BLaER1 (cell line): ENCODE measurements around the gene PLXNA4.
A peak's percentile ranks its signal among the peaks of the same experiment; 100 is the strongest.

ENCODE experiments used
- H3K27ac ChIP-seq: shearing (Covaris generic); formaldehyde crosslinking; 2 replicates; pipeline ENCODE4 v1.8.1; 2022
- H3K27me3 ChIP-seq: shearing (Covaris generic); formaldehyde crosslinking; 2 replicates; pipeline ENCODE4 v1.8.1; 2022
- H3K36me3 ChIP-seq: shearing (Covaris generic); formaldehyde crosslinking; 2 replicates; pipeline ENCODE4 v1.8.1; 2022
- H3K4me1 ChIP-seq: shearing (Covaris generic); formaldehyde crosslinking; 2 replicates; pipeline ENCODE4 v1.8.1; 2022
- H3K4me2 ChIP-seq: shearing (Covaris generic); formaldehyde crosslinking; 2 replicates; pipeline ENCODE4 v1.8.1; 2022
- H3K4me3 ChIP-seq: shearing (Covaris generic); formaldehyde crosslinking; 2 replicates; pipeline ENCODE4 v1.8.1; 2022
- H3K9ac ChIP-seq: shearing (Covaris generic); formaldehyde crosslinking; 2 replicates; pipeline ENCODE4 v1.8.1; 2022
- H3K9me3 ChIP-seq: shearing (Covaris generic); formaldehyde crosslinking; 2 replicates; pipeline ENCODE4 v1.8.1; 2022
- H4K20me1 ChIP-seq: shearing (Covaris generic); formaldehyde crosslinking; 2 replicates; pipeline ENCODE4 v1.8.1; 2022
- Cebpa-rat ChIP-seq: shearing (Covaris generic); IDR thresholded peaks from 2 replicates; pipeline ENCODE4 v1.8.1; 2022

The PLXNA4 gene

GRCh38 chr7:132084776-132085388 is 491.4 kb downstream of the PLXNA4 start:
- Histone ChIP-seq H3K4me2 (no peak overlapping the region), H3K9me3 (no peaks in the 10 kb centered on the region), H3K36me3 (no peaks in the 10 kb centered on the region)

DNA sequence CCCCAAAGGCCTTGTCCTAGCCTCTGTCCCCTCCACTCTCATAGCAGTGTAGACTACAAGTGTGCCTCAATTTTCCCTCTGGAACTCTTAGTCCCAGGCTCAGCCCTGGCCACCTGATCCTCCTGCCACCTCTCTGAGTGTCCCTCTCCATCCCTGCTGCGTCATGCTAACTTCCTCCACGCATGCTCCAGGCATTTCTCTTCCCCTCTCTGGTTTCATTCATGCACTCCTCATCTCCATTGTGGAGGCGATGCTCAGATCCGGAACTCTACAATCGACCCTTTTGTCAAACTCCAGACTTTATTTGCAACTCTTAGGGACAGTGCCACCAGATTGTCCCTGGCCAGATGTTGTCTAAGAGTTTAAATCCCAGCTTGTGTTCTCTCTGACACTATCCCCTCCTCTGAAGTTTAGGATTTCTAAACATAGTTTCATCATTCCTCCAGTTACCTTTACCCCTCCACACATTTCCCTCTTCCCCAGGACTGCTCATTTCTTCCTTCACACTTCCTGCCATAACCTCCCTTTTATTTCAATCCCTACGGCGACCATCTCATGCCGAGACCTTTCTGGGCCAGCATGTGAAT is 492.6 kb downstream of the PLXNA4 start:
- no peaks in the 10 kb centered on the region for H3K36me3 ChIP-seq
- no peak overlapping the region for H3K9ac ChIP-seq
- peaks cover 26% of the 10 kb centered on the region for H3K4me1 ChIP-seq
- no peak overlapping the region for H3K27ac ChIP-seq
- H3K9me3 ChIP-seq = no peaks in the 10 kb centered on the region
- no peaks in the 10 kb centered on the region for H4K20me1 ChIP-seq
- no peak overlapping the region for H3K4me2 ChIP-seq
- H3K27me3 ChIP-seq = no peaks in the 10 kb centered on the region
- H3K4me3 ChIP-seq = no peak overlapping the region
- TF ChIP-seq Cebpa-rat = no peak

More at GRCh38 chr7:132084776-132085388, 491.4 kb downstream of the PLXNA4 start:
- no peak overlapping the region for H3K9ac ChIP-seq
- H3K4me3 ChIP-seq = no peak overlapping the region
- no peak for TF ChIP-seq Cebpa-rat
- no peaks in the 10 kb centered on the region for H4K20me1 ChIP-seq
- peaks cover 17% of the 10 kb centered on the region for H3K4me1 ChIP-seq
- no peaks in the 10 kb centered on the region for H3K27me3 ChIP-seq
- no peak overlapping the region for H3K27ac ChIP-seq

- no peak overlapping the region for H3K27ac ChIP-seq
- peaks cover 26% of the 10 kb centered on the region for H3K4me1 ChIP-seq
- no peaks in the 10 kb centered on the region for H3K9me3 ChIP-seq
- no peak overlapping the region for H3K4me2 ChIP-seq
- H3K4me3 ChIP-seq = no peak overlapping the region
- H3K27me3 ChIP-seq = no peaks in the 10 kb centered on the region
- TF ChIP-seq Cebpa-rat = no peak
- H4K20me1 ChIP-seq = no peaks in the 10 kb centered on the region
- H3K9ac ChIP-seq = no peak overlapping the region
- no peaks in the 10 kb centered on the region for H3K36me3 ChIP-seq
Observed at GRCh38 chr7:132083126-132083525, 493.1 kb downstream of the PLXNA4 start.

- TF ChIP-seq Cebpa-rat = no peak
- H3K4me3 ChIP-seq = no peak overlapping the region
- H3K9ac ChIP-seq = no peak overlapping the region
- H3K9me3 ChIP-seq = no peaks in the 10 kb centered on the region
- no peaks in the 10 kb centered on the region for H3K27me3 ChIP-seq
- H3K27ac ChIP-seq = no peak overlapping the region
- no peak overlapping the region for H3K4me2 ChIP-seq
- H3K36me3 ChIP-seq = no peaks in the 10 kb centered on the region
- no peaks in the 10 kb centered on the region for H4K20me1 ChIP-seq
- H3K4me1 ChIP-seq = peaks cover 26% of the 10 kb centered on the region
Observed at GRCh38 chr7:132082394-132082793, 493.9 kb downstream of the PLXNA4 start.

GRCh38 chr7:132081686-132082085 is 494.6 kb downstream of the PLXNA4 start:
- no peaks in the 10 kb centered on the region for H3K36me3 ChIP-seq
- H3K4me1 ChIP-seq = peaks cover 26% of the 10 kb centered on the region
- no peak overlapping the region; the same call in 1 of the 2 replicates for H3K4me2 ChIP-seq
- H3K9me3 ChIP-seq = no peaks in the 10 kb centered on the region
- no peaks in the 10 kb centered on the region for H3K27me3 ChIP-seq
- H4K20me1 ChIP-seq = no peaks in the 10 kb centered on the region
- H3K4me3 ChIP-seq = no peak overlapping the region
- TF ChIP-seq Cebpa-rat = no peak
- H3K27ac ChIP-seq = no peak overlapping the region
- no peak overlapping the region for H3K9ac ChIP-seq

DNA sequence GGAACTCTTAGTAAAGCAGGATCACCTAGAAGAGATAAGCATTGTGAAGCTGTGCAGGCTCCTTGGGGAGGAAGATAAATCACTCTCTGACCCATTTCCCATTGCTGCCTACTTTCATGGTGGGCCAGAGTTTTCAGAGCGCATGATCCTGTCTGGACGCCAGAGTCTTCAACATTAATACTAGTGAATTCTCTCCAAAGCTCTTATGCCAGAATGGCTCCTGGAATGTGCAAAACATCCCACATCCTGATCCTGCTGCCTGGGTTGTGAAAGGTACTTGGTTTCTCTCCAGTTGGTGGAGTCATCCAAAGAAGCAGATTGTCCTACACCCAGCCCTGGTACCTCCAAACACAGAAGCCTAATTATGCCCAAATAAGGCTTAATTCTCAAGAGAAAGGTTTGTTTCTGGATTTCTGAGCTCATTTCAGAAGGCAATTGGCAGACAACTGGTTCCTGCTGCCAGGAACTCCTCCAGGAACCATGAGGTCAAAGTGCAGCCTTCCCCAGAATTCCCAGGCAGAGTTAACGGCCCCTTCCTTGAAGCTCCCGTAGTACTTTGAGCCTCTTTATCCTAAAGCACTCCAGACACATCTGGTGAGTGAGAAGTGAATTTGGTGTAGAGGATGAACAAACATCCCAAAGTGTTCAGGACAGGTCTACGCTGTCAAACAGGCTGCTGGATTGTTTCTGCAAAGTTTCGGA is 495.2 kb downstream of the PLXNA4 start:
- H3K9me3 ChIP-seq = no peaks in the 10 kb centered on the region
- no peaks in the 10 kb centered on the region for H3K27me3 ChIP-seq
- no peak overlapping the region for H3K9ac ChIP-seq
- H3K4me3 ChIP-seq = no peak overlapping the region
- H4K20me1 ChIP-seq = no peaks in the 10 kb centered on the region
- peak overlapping the region; percentile 63 for H3K4me2 ChIP-seq
- H3K4me1 ChIP-seq = peaks cover 30% of the 10 kb centered on the region
- TF ChIP-seq Cebpa-rat = no peak
- H3K27ac ChIP-seq = peak overlapping the region; percentile 49
- no peaks in the 10 kb centered on the region for H3K36me3 ChIP-seq

- Histone ChIP-seq H3K4me3 (no peak overlapping the region), H3K36me3 (no peaks in the 10 kb centered on the region), H3K4me2 (peak overlapping the region; percentile 63), H3K27me3 (no peaks in the 10 kb centered on the region), H3K9ac (no peak overlapping the region), H4K20me1 (no peaks in the 10 kb centered on the region), H3K27ac (peak overlapping the region; percentile 49), H3K9me3 (no peaks in the 10 kb centered on the region), H3K4me1 (peaks cover 31% of the 10 kb centered on the region)
- no peak for TF ChIP-seq Cebpa-rat
Observed at GRCh38 chr7:132080467-132080866, 495.8 kb downstream of the PLXNA4 start.

GRCh38 chr7:132078891-132079735 is 497.2 kb downstream of the PLXNA4 start:
- H3K27ac ChIP-seq = peak overlapping the region; percentile 49; the same call in 1 of the 2 replicates
- H3K9me3 ChIP-seq = no peaks in the 10 kb centered on the region
- H4K20me1 ChIP-seq = no peaks in the 10 kb centered on the region
- H3K4me2 ChIP-seq = no peak overlapping the region; the same call in 1 of the 2 replicates
- no peak overlapping the region for H3K9ac ChIP-seq
- H3K4me3 ChIP-seq = no peak overlapping the region
- H3K4me1 ChIP-seq = peaks cover 31% of the 10 kb centered on the region
- H3K27me3 ChIP-seq = no peaks in the 10 kb centered on the region
- no peak for TF ChIP-seq Cebpa-rat
- no peaks in the 10 kb centered on the region for H3K36me3 ChIP-seq

- H3K9ac ChIP-seq = no peak overlapping the region
- no peak for TF ChIP-seq Cebpa-rat
- peaks cover 31% of the 10 kb centered on the region for H3K4me1 ChIP-seq
- H3K4me2 ChIP-seq = no peak overlapping the region
- no peaks in the 10 kb centered on the region for H3K9me3 ChIP-seq
- H3K36me3 ChIP-seq = no peaks in the 10 kb centered on the region
- H4K20me1 ChIP-seq = no peaks in the 10 kb centered on the region
- H3K4me3 ChIP-seq = no peak overlapping the region
- no peak overlapping the region for H3K27ac ChIP-seq
- no peaks in the 10 kb centered on the region for H3K27me3 ChIP-seq
Observed at GRCh38 chr7:132077971-132078685, 498.1 kb downstream of the PLXNA4 start.
